ENCODE results near the gene BBS2.
A peak's percentile ranks its signal among the peaks of the same experiment; 100 is the strongest.

The BBS2 gene, protein sequence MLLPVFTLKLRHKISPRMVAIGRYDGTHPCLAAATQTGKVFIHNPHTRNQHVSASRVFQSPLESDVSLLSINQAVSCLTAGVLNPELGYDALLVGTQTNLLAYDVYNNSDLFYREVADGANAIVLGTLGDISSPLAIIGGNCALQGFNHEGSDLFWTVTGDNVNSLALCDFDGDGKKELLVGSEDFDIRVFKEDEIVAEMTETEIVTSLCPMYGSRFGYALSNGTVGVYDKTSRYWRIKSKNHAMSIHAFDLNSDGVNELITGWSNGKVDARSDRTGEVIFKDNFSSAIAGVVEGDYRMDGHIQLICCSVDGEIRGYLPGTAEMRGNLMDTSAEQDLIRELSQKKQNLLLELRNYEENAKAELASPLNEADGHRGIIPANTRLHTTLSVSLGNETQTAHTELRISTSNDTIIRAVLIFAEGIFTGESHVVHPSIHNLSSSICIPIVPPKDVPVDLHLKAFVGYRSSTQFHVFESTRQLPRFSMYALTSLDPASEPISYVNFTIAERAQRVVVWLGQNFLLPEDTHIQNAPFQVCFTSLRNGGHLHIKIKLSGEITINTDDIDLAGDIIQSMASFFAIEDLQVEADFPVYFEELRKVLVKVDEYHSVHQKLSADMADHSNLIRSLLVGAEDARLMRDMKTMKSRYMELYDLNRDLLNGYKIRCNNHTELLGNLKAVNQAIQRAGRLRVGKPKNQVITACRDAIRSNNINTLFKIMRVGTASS

GRCh38 chr16:56519459-56520250 is at the start of gene BBS2:
TSS of gene BBS2 (minus strand) at chr16:56520024. CDS start at chr16:56519862, 162 bp downstream.
- H3K4me3 ChIP-seq (ENCODE audit: low read depth, low read length): peak within 1 kb of the TSS; percentile 79
- no peak for TF ChIP-seq CTCF (IDR thresholded peaks at IDR 0.05; ENCODE audit: control insufficient read depth, extremely low read depth, insufficient read depth)
- peak; percentile 54 for DNase-seq (ENCODE audit: low read depth)

GRCh38 chr16:56564793-56565477 is 45.1 kb upstream of the BBS2 start, which contains the start of gene MT4:
TSS of gene MT4 (plus strand) at chr16:56565073. CDS start at chr16:56565129, 56 bp downstream.
- DNase-seq (ENCODE audit: low read depth): no peak
- no peak for TF ChIP-seq CTCF (IDR thresholded peaks at IDR 0.05; ENCODE audit: control insufficient read depth, extremely low read depth, insufficient read depth)
- no peak within 1 kb of the TSS for H3K4me3 ChIP-seq (ENCODE audit: low read depth, low read length)

DNA sequence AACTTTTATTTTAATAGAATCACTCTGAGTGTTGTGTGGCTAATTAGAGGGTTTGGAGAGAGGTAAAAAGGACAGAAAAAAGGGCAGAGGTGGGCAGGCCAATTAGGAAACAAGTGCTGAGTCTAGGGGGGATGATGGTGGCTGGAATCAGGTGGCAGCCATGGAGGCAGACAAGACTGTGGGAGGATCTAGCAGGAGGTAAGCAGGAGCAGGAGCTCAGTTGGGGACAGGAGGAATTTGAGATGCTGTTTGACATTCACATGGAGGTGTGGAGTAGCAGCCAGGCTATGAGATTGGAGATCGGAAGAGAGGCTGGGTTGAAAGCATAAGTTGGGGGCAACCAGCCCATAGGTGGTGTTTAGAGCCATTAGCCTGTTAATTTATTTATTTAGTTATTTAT is 41.3 kb upstream of the BBS2 start:
- TF ChIP-seq CTCF (IDR thresholded peaks at IDR 0.05; ENCODE audit: control insufficient read depth, extremely low read depth, insufficient read depth): no peak
- no peak for DNase-seq (ENCODE audit: low read depth)
- H3K4me3 ChIP-seq (ENCODE audit: low read depth, low read length): no peak overlapping the region

- no peak for DNase-seq (ENCODE audit: low read depth)
- TF ChIP-seq CTCF (IDR thresholded peaks at IDR 0.05; ENCODE audit: control insufficient read depth, extremely low read depth, insufficient read depth): no peak
- H3K4me3 ChIP-seq (ENCODE audit: low read depth, low read length): no peak overlapping the region
Measured at GRCh38 chr16:56560447-56560846, 40.6 kb upstream of the BBS2 start.

DNA sequence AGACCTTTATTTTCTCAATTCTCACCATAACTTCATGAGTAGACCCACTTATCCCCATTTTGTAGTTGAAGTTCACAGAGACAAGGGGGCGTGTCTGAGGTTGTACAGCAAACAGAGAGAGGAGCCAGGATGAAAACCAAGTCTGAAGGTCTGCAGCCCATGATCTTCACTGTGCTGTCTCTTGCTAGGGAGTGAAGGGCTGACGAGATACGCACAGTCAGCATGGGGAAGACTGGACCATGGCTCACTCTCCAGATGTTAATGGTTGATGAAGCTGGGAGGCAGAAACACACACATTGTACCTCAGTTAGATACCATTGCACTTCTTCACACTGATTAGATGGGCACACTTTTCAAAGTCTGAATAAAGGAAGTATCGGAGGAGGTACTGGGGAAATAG is 39.3 kb upstream of the BBS2 start:
- no peak for DNase-seq (ENCODE audit: low read depth)
- no peak for TF ChIP-seq CTCF (IDR thresholded peaks at IDR 0.05; ENCODE audit: control insufficient read depth, extremely low read depth, insufficient read depth)
- no peak overlapping the region for H3K4me3 ChIP-seq (ENCODE audit: low read depth, low read length)

DNA sequence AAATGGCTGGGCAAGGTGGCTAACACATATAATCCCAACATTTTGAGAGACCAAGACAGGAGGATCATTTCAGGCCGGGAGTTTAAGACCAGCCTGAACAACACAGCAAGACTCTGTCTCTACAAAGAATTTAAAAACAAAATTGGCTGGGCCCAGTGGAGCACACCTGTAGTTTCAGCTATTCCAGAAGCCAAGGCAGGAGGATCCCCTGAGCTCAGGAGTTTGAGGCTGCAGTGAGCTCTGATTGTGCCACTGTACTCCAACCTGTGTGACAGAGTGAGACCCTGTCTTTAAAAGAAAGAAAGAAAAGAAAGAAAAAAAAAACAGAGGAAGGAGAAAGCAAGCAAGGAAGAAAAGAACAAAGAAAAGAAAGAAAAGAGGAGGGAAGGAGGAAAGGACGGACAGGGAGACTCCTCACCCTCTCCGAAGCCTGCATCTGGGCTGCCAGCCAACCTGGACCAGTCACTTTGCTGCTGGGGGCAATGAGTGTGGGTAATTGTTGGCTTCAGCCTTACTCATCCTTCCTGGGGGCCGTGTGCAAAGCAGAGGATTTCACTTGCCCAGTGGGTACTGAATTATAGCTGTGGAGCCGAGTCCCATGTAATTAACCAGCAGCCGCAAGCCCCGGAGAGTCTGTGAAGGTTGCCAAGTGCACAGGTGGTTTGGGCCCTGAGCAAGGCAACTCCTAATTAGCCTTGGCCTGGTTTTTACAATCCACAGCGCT is 38.4 kb upstream of the BBS2 start:
- TF ChIP-seq CTCF (IDR thresholded peaks at IDR 0.05; ENCODE audit: control insufficient read depth, extremely low read depth, insufficient read depth): no peak
- DNase-seq (ENCODE audit: low read depth): no peak
- no peak overlapping the region for H3K4me3 ChIP-seq (ENCODE audit: low read depth, low read length)

Measured in LNCaP clone FGC (cell line).